Suprapubic skin (tissue), 4 donors: ENCODE data around the gene JAZF1.

ENCODE experiments used
- CTCF ChIP-seq, 2 donors: fragments of 200-600 bp in 1 of 2; fragments of 450-650 bp in 1 of 2; sonication (generic) in 1 of 2; IDR thresholded peaks; one replicate each; pipeline ENCODE4 v1.5.1; 2016 to 2019; ENCODE audit warnings: antibody characterized with exemption in 2 of 2, mild to moderate bottlenecking in 1 of 2, moderate library complexity in 1 of 2
- EP300 ChIP-seq: sonication (generic); formaldehyde crosslinking; IDR thresholded peaks from one replicate; pipeline ENCODE4 v1.6.1; 2017; ENCODE audit warnings: antibody characterized with exemption
- POLR2A ChIP-seq, 2 donors: fragments of 450-650 bp; IDR thresholded peaks; one replicate each; pipeline ENCODE4 v1.6.1; 2017; ENCODE audit warnings: antibody characterized with exemption in 2 of 2, mild to moderate bottlenecking in 2 of 2, moderate library complexity in 2 of 2
- POLR2AphosphoS5 ChIP-seq, 3 donors: sonication (generic); formaldehyde crosslinking; IDR thresholded peaks; one replicate each; pipeline ENCODE4 v1.6.1; 2017; ENCODE audit warnings: antibody characterized with exemption in 3 of 3

GRCh38 chr7:27812706-27813105, 367.9 kb downstream of the JAZF1 start:
- TF ChIP-seq CTCF (IDR thresholded peaks at IDR 0.05): no peak
- no peak for TF ChIP-seq EP300
- TF ChIP-seq POLR2A (IDR thresholded peaks at IDR 0.05): no peak
- no peak for TF ChIP-seq POLR2AphosphoS5 (IDR thresholded peaks at IDR 0.05)
